HPDE6-E6E7 (cell line): Measurements from ENCODE around the gene TMEM250.
A peak's percentile ranks its signal among the peaks of the same experiment; 100 is the strongest.

Experiments used
- DNase-seq: peaks from one replicate; pipeline ENCODE4 v3.0.0; 2011; ENCODE audit warnings: missing footprints; ENCODE audit errors: extremely low spot score

The TMEM250 gene

GRCh38 chr9:136132512-136133050, 13.9 kb upstream of the TMEM250 start:
- no peak for DNase-seq

- DNase-seq = no peak
These were observed 13.2 kb upstream of the TMEM250 start for GRCh38 chr9:136131629-136132511.

- DNase-seq = no peak
These were observed 10.5 kb upstream of the TMEM250 start for GRCh38 chr9:136129176-136129575.

GRCh38 chr9:136128436-136128835, 9.8 kb upstream of the TMEM250 start:
- DNase-seq = no peak

- no peak for DNase-seq
These were observed 8.6 kb upstream of the TMEM250 start for GRCh38 chr9:136127313-136127712.

GRCh38 chr9:136124976-136125692, 6.5 kb upstream of the TMEM250 start:
- no peak for DNase-seq

- DNase-seq = peak; percentile 60
These were observed 4.0 kb upstream of the TMEM250 start for GRCh38 chr9:136122425-136123383.

- no peak for DNase-seq
These were observed 3.1 kb upstream of the TMEM250 start for GRCh38 chr9:136121801-136122200.

- DNase-seq = no peak
These were observed 1.8 kb upstream of the TMEM250 start for GRCh38 chr9:136120438-136120844.

- no peak for DNase-seq
These were observed 1.3 kb upstream of the TMEM250 start for GRCh38 chr9:136119883-136120393.

GRCh38 chr9:136119061-136119882, 597 bp upstream of the TMEM250 start:
- DNase-seq = no peak

- DNase-seq = no peak
These were observed 757 bp downstream of the TMEM250 start for GRCh38 chr9:136117916-136118319.

- DNase-seq = no peak
These were observed 1.3 kb downstream of the TMEM250 start for GRCh38 chr9:136117291-136117915.

- DNase-seq = no peak
These were observed 2.1 kb downstream of the TMEM250 start for GRCh38 chr9:136116360-136117098.

- DNase-seq = no peak
These were observed 2.9 kb downstream of the TMEM250 start for GRCh38 chr9:136115641-136116359.

GRCh38 chr9:136115206-136115605, 3.5 kb downstream of the TMEM250 start:
- DNase-seq = no peak

- no peak for DNase-seq
These were observed 4.1 kb downstream of the TMEM250 start for GRCh38 chr9:136114610-136115009.

- DNase-seq = no peak
These were observed 6.1 kb downstream of the TMEM250 start for GRCh38 chr9:136112541-136112940.

GRCh38 chr9:136111910-136112309, 6.8 kb downstream of the TMEM250 start:
- DNase-seq = no peak
